HL-60 (cell line): ENCODE measurements around the gene IL18R1.

Source experiments
- POLR2AphosphoS5 ChIP-seq: IDR thresholded peaks from 2 replicates; pipeline ENCODE4 v1.6.1; 2012; ENCODE audit warnings: low read depth
- TF ChIP-seq, protein P1 (sequence below): IDR thresholded peaks from one replicate; pipeline ENCODE4 v1.5.1; 2011; ENCODE audit warnings: low read length, control low read depth, inconsistent platforms; ENCODE audit not compliant: insufficient read depth

DNA sequence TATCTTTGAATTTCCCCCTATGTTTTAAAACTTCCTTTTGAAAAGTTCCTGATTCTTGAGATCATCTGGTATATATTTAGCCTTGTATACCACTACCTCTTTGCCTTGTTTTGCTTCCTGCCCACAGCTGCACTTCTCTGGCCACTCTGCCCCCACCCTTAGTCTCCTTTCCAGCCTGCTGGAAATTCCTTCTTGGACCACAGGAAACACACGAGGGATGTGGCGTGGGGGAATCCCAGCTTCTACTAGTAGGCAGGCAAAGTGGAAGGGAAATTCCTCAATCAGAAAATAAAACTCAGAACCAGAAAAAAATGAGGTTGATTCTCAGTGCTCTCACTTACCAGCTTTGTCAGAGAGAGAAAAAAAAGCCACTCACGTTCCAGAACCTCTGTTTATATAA, 80.7 kb downstream of the IL18R1 start:
- TF ChIP-seq POLR2AphosphoS5, result no peak
- TF ChIP-seq, protein P1, sequence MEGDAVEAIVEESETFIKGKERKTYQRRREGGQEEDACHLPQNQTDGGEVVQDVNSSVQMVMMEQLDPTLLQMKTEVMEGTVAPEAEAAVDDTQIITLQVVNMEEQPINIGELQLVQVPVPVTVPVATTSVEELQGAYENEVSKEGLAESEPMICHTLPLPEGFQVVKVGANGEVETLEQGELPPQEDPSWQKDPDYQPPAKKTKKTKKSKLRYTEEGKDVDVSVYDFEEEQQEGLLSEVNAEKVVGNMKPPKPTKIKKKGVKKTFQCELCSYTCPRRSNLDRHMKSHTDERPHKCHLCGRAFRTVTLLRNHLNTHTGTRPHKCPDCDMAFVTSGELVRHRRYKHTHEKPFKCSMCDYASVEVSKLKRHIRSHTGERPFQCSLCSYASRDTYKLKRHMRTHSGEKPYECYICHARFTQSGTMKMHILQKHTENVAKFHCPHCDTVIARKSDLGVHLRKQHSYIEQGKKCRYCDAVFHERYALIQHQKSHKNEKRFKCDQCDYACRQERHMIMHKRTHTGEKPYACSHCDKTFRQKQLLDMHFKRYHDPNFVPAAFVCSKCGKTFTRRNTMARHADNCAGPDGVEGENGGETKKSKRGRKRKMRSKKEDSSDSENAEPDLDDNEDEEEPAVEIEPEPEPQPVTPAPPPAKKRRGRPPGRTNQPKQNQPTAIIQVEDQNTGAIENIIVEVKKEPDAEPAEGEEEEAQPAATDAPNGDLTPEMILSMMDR, result no peak
